NCI-H2227 (cell line): ENCODE results near the gene CARM1.
A peak's percentile ranks its signal among the peaks of the same experiment; 100 is the strongest.

Experiments
- DNase-seq: peaks from one replicate; lab custom pipeline; 2025; ENCODE audit not compliant: unreplicated experiment; lab: John Stamatoyannopoulos, UW

The CARM1 gene

DNA sequence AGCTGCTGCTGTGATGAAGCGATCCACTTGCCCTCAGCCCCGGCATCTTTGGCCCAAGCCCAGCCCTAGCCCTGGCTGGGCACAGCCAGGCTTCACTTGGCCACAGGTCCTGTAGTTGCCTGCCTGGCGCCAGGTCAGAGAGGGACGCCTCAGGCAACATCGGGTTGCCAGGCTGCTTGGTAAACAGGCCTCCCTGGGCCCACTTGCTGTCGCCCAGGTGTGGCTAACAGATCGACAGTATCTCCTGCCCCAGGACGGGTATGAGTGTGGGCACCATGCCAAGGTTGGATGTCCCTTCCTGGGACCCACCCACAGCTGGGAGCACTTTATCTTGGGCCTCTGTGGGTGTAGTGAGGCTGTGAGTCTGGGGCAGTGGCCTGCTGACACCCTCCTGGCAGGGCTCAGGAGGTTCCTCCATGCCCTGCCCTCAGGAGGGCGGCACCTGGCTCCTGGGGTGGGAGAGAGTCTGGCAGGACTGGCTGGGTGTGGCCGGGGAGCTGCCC lies 27.8 kb downstream of the CARM1 start:
- no peak for DNase-seq

DNA sequence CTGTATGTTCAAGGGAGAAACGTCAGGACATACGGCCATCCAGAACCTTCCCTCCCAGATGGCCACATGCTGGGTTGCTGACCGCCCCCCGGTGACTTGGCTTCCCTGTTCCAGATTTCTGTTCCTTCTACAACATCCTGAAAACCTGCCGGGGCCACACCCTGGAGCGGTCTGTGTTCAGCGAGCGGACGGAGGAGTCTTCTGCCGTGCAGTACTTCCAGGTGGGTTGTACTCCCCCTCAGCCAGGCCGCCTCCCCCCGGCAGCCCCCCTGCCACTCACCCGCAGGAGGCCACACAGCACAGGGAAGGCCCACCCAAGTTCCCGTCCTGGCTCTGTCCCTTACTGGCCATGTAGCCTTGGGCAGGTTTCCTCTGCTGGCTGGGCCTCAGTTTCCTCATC lies 36.6 kb downstream of the CARM1 start:
- DNase-seq = no peak

DNA sequence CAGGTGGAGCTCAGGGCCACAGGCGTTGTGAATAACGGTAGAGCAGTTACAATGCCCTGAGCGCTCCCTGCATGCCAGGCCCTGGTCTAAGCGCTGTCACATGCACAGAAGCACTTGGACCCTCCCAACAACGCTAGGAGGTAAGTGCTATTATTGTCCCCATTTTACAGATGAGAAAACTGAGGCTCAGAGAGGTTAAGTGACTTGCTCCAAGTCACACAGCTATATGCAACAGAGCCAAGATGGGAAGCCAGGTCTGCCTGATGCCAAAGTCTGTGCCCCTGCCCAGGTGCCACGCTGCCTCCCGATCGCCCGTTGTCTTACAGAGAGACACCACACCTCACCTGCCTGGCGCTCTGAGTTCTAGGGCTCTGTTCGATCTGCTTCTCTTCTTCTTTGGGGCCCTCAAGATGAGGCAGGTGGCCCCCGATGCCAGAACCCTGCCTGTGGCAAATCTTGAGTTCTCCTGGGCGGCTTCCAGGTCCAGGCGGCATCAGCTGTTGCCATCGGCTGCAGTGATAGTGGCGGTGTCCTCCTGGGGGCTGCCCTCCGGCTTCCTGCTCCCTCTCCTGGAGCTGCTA lies 37.1 kb downstream of the CARM1 start:
- no peak for DNase-seq

DNA sequence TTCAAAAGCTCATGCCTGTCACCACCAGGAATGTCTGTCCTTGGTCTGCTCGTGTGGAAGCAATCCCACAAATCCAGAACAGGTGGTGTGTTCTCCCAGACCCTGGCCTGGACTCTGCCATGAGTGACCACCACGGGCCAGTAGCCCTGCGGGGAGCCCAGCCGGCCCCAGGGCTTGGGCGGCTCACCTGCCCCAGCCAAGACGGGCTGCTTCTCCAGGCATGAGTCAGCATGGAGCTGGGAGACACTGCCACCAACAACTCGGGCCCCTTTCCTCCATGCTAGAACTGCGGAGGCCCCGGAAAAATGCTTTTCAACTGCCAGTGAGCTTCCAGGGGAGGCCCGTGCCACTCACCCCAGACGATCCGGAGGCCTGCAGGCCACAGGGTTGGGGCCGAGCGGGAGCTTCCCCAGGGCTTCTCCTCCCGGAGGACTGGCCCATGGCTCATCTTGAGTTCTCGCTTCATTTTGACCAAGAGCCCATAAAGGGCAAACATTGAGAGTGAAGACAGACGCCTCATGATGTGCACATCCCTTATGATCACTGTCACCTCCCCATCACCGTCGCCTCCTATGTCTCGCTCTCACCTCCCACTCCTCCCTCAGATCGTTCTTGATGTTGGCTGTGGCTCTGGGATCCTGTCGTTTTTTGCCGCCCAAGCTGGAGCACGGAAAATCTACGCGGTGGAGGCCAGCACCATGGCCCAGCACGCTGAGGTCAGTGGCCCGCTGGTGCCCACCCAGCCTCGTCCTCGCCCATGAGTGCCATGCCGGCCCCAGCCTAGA lies 40.4 kb downstream of the CARM1 start:
- no peak for DNase-seq

DNA sequence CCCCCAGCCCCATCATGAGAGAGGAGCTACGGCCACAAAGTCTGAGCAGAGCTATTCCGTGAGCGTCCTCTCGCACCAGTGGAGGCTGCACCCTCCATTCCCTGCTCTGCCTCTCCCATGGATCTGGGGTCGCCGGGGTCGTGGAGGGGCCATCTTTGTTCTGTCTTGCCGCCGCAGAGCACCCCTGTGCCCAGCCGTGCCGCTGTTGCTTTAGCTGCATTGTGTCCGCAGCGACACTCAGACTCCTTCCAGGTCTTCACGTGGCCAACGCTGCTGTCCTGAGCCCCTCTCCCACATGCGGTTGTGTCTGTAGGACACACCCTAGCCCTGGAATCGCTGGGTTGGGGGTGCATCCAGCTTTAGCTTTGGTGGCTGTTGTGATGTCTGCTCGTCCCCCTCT lies 41.3 kb downstream of the CARM1 start:
- DNase-seq = no peak

DNA sequence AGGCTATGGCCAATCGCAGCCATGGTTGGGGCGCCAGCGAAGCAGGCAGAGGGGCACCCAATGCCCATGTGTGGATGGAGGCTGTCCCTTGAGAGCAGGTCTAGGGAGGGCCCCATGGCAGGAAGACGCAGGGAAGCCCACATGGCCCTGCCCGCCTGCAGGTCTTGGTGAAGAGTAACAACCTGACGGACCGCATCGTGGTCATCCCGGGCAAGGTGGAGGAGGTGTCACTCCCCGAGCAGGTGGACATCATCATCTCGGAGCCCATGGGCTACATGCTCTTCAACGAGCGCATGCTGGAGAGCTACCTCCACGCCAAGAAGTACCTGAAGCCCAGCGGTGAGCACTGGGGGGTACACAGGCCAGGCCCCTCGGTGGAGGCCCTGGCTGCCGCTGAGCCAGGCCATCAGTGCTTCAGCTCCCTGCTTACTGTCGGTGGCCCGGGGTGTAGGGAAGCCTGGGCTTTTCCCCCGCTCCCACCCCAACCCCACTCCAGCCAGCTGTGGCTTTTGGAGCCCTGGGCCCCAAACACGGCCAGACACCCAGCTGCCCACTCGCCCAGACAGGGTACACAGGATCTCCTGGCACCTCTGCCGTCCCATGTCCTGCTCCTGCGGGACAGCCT lies 42.5 kb downstream of the CARM1 start:
- DNase-seq = no peak

DNA sequence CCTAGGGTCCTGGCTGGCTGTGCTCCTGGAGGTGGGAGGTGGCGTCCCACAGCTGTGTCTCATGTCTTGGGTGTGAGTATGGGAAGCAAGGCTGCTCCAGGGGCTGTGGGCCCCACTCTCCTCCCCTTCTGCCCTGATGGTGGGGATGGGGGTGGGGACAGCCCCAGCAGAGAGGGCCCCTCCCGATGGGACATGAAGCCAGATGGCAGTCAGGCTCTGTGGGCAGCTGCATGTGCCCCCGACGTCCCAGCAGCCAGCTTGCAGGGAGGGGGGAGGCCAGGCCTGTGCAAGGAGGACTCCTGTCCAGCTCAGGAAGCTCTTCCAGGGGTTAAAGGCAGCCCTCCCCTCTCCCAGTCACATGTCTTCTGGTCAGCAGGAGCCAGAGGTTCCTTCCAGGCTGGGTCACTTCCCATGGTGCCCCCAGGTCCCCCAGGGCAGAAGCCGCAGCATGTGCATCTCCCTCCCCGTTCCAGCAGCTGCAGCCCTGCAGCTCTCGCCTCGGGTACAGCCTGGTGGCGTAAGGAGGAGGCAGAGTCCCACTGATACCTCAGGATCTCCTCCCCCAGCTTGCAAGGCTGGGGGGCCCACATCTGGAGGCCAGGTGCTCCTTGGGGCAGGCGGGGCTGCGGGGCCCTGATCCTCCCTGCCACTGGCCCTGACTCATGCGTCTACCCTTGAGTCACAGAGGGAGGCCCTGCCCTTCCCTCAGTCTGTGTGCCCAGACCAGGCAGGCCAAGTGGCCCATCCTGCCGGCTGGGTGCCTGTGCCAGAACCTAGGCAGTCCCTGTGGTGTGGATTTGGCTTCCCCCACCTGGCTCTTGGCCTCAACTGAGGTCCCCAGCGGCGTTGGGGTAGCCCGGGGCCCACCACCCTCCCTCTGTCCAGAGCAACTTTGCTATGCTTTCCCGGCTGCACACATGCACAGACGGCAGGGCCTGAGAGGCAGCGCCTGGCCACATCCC lies 44.1 kb downstream of the CARM1 start:
- no peak for DNase-seq

DNA sequence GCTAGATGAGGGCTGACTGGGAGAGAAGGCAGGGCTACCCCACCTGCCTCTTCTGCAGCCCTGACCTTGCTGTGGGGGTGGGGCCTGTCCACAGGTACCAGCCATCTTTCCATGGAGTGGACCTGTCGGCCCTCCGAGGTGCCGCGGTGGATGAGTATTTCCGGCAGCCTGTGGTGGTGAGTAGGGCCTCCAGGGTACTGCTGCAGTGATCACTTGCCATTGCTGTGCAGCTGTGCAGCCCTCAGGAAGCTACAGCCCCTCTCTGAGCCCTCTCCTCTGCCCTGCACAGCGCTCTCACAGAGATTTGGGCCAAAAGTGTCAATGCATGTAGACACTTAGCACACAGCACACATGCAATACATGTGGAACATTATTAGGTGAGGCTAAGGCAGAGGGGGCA lies 45.2 kb downstream of the CARM1 start:
- DNase-seq = no peak

DNA sequence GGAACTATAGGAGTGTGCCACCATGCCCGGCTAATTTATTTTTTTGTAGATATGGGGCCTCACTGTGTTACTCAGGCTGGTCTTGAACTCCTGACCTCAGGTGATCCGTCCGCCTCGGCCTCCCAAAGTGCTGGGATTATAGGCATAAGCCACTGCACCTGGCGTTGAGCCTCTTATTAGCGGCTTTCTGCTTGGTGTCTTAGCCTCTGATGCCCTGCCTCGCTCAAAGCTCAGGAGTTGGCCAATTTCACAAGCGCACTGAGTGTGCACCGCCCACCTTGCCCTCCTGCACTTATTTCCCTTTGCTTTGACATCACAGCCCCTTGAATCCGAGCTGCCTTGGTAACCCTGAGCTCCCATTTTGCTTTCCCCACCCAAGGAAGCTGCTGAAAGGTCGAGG lies 47.0 kb downstream of the CARM1 start:
- peak; percentile 7 for DNase-seq

DNA sequence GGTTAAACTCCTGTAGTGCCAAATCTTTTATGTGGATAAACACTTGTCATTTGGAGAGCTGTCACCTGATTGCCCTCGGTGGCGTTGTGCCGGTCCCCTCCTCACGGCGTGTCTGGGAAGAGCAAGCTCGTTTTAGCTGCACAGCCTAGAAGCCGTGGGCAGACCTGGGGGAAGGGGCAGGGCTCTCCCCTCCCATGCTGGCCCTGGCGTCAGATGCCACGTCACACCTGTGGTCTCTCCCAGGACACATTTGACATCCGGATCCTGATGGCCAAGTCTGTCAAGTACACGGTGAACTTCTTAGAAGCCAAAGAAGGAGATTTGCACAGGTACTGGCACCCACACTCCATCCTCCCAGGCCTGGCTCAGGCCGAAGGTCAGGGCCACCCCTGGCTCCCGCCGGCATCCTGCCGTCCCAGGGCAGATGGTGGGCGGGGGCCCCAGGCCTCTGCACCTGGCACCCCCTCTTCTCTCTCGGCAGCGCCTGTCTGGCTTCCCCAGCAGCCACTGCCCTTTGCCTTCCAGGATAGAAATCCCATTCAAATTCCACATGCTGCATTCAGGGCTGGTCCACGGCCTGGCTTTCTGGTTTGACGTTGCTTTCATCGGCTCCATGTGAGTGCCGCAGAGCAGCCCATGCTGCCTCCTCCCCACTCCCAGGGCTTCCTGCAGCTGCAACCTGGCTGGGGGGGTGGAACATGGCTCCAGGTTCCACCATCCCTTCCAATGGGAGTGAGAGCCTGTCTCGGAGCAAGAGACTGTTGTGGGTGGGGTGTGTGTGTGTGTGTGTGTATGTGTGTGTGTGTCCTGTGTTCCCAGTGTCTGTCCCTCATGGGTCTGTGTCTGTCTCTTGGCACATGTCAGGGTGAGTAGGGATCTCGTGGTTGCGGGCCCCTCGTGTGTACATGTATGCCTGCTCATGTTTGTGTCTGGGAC lies 48.3 kb downstream of the CARM1 start:
- peak; percentile 30 for DNase-seq

DNA sequence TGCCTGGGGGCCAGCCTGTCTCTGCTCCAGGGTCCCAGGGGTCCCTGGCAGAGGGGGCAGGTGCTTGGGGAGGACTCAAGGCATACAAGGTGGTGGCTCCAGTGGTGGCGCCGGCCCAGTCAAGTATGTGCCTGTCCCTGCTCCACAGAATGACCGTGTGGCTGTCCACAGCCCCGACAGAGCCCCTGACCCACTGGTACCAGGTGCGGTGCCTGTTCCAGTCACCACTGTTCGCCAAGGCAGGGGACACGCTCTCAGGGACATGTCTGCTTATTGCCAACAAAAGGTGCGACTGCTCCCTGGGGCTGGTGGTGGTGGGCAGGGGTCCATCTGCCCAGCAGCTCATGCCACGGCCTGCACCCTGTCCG lies 48.9 kb downstream of the CARM1 start:
- DNase-seq = no peak

DNA sequence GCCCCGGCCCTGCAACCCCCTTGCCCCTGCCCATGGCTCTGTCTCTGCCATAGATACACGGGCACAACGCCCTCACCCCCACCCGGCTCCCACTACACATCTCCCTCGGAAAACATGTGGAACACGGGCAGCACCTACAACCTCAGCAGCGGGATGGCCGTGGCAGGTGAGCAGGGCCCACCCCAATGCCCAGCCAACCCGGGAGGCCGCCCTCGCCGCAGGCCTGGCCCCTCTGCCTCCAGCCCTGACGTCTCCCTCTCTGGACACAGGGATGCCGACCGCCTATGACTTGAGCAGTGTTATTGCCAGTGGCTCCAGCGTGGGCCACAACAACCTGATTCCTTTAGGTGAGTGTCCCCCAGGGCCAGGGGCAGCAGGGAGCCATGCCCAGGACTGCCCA lies 49.4 kb downstream of the CARM1 start:
- DNase-seq = no peak

DNA sequence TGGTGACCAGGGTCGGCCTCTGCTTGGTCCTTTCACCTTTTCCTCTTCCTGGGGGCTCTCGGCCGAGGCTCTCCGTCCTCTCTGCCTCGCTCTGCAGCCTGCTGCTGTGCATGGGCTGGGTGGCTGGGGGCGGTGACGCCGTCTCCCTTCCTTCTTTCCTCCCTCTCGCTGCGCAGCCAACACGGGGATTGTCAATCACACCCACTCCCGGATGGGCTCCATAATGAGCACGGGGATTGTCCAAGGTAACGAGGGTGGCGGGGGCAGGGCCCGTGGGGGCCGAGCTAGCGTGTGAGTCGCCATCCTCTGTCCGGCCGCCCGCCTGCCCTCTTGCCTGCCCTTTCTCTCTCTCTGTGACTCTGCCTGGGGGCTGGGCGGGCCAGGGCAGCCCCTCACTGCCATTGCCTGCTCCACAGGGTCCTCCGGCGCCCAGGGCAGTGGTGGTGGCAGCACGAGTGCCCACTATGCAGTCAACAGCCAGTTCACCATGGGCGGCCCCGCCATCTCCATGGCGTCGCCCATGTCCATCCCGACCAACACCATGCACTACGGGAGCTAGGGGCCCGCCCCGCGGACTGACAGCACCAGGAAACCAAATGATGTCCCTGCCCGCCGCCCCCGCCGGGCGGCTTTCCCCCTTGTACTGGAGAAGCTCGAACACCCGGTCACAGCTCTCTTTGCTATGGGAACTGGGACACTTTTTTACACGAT lies 50.0 kb downstream of the CARM1 start:
- no peak for DNase-seq

DNA sequence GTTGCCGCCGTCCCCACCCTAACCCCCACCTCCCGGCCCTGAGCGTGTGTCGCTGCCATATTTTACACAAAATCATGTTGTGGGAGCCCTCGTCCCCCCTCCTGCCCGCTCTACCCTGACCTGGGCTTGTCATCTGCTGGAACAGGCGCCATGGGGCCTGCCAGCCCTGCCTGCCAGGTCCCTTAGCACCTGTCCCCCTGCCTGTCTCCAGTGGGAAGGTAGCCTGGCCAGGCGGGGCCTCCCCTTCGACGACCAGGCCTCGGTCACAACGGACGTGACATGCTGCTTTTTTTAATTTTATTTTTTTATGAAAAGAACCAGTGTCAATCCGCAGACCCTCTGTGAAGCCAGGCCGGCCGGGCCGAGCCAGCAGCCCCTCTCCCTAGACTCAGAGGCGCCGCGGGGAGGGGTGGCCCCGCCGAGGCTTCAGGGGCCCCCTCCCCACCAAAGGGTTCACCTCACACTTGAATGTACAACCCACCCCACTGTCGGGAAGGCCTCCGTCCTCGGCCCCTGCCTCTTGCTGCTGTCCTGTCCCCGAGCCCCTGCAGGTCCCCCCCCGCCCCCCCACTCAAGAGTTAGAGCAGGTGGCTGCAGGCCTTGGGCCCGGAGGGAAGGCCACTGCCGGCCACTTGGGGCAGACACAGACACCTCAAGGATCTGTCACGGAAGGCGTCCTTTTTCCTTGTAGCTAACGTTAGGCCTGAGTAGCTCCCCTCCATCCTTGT lies 50.7 kb downstream of the CARM1 start:
- no peak for DNase-seq

DNA sequence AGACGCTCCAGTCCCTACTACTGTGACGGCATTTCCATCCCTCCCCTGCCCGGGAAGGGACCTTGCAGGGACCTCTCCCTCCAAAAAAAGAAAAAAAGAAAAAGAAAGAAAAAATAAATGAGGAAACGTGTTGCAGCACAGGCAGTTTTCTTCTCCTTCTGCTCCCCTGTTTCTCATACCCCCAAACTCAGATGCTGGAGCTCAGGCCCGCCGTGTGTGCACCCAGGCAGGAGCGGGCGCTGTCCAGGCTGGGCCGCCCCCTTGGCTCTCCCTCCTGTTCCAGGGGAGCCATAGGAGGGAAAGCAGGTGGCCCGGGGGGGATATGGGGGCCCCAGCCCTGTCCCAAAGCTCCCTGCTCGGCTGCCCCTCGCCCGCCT lies 51.3 kb downstream of the CARM1 start:
- DNase-seq = no peak

DNA sequence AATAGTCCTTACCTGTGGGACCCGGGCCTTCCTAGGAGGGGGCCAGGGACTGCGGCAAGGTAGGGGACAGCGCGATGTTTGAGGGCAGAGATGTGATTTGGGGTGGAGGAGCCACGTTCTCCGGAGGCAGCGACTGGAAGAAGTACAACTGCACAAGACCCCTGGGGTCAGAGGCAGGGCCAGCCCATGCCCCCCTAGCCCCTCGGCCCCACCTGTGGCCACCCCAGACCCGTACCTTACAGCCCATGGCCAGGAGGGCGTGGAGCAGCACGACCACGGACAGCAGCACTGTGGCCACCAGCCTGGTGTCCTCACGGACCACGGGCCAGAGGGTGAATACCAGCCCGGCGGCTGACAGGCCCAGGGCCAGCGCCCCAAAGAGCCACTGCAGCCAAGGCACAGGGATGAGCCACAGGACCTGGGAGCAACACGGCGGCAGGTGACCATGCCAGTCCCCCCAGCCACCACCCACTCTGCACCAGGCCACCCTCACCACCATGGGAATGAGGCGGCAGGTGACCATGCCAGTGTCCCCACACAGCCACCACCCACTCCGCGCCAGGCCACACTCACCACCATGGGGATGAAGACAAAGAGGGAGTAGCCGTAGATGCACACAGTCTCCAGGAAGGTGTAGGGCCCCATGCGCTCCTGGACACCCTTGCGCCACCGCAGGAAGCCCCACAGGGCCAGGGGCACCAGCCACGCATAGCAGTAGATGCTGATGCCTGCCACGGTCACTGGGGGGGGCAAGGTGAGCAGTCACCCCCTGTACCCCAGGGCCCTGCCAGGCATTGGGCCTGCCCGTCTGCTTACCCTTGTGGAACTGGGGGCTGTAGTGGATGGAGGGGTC lies 52.1 kb downstream of the CARM1 start:
- DNase-seq = no peak

DNA sequence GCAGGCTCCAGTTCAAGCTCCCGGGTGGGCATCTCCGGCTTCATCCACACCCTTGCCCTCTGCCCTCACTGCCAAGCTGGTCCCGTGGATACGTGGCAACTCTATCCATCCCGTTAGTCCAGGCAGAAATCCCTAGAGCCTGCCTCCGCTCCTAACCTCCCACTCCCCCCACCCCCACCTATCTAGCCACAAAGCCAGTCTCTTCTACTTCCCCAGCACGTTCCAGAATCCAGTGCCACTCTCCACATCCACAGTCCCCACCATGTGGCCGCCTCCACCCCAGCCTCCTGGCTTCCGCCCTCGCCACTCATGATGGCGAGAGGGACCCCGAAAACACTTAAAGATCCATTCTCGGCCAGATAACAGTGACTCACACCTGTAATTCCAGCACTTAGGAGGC lies 53.2 kb downstream of the CARM1 start:
- DNase-seq = no peak
